Thoracic aorta (tissue), 2 donors: ENCODE measurements around the gene GPR4. TPM values are rescaled to one million over a fixed set of nuclear protein-coding genes. Genes with fewer than 3 reads are reported as not detected.

ENCODE experiments used
- ATAC-seq: fragments of 150-250 bp; one replicate; pipeline ENCODE4 v1.8.0; 2017; ENCODE audit warnings: low read depth; ENCODE audit not compliant: insufficient number of reproducible peaks, low FRiP score
- DNase-seq: peaks from one replicate; pipeline ENCODE4 v3.0.0-alpha.2; 2020; ENCODE audit warnings: low spot score
- H3K27ac ChIP-seq, 2 donors: fragments of 200-600 bp; sonication (generic); 1 replicate in 1 of 2; 2 replicates in 1 of 2; pipeline ENCODE4 v1.5.1; 2016; ENCODE audit warnings: mild to moderate bottlenecking in 2 of 2, moderate library complexity in 2 of 2
- H3K27me3 ChIP-seq: fragments of 200-600 bp; sonication (generic); replicated peaks from 2 replicates; pipeline ENCODE4 v1.6.0; 2016; ENCODE audit warnings: mild to moderate bottlenecking; ENCODE audit not compliant: insufficient read depth
- H3K36me3 ChIP-seq: fragments of 200-600 bp; sonication (generic); one replicate; pipeline ENCODE4 v1.5.1; 2016
- H3K4me1 ChIP-seq, 2 donors: fragments of 200-600 bp; sonication (generic); 1 replicate in 1 of 2; 2 replicates in 1 of 2; pipeline versions ENCODE4 v1.5.1 to v1.6.0; 2016; ENCODE audit warnings: low read depth in 2 of 2, mild to moderate bottlenecking in 1 of 2; ENCODE audit not compliant: control insufficient read depth in 1 of 2
- H3K4me3 ChIP-seq: fragments of 200-600 bp; sonication (generic); 2 replicates; pipeline ENCODE4 v1.5.1; 2016; ENCODE audit warnings: mild to moderate bottlenecking
- H3K9me3 ChIP-seq: fragments of 200-600 bp; sonication (generic); 2 replicates; pipeline ENCODE4 v1.5.1; 2016
- total RNA-seq, 2 donors: library from RNA; depleted of rRNA; stranded (reverse); fragments of >200 nt; gene quantifications; one replicate each; pipeline versions ENCODE4 v1.1.0 to v1.2.3, GENCODE V29; 2016
- TF ChIP-seq, protein P1 (sequence below): fragments of 200-600 bp; sonication (generic); IDR thresholded peaks from one replicate; pipeline ENCODE4 v1.5.1; 2019; ENCODE audit warnings: antibody characterized with exemption

GPR4 gene
- total RNA-seq, 2 donors from 2014 or later, result 5.1 to 6.6 TPM

DNA sequence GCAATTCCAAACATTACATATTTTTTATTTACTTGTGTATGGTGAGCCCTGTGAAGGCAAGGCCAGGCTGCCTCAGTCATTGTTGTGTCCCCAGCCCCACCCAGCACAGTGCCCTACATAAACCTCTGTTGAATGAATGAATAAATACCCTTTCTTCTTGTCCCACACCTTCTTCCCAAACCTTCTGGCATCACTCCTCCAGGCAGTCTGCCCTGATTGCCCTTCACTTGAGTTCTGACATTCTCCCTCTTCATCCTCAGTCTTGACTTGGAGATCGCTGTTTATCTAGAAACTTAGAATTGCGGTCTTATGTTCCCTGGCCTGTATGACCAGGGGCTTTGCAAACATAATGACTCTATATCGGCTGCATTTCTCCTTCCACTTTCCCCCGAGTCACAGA, 12.2 kb downstream of the GPR4 start:
- Histone ChIP-seq H3K9me3 (no peaks in the 10 kb centered on the region), H3K27ac (no peak overlapping the region), H3K27me3 (no peaks in the 10 kb centered on the region), H3K36me3 (no peaks in the 10 kb centered on the region), H3K4me3 (no peak overlapping the region), H3K4me1 (peaks cover 0 to 6% of the 10 kb centered on the region in 2 donors)
- DNase-seq (no peak), ATAC-seq (no peak)
- TF ChIP-seq, protein P1, sequence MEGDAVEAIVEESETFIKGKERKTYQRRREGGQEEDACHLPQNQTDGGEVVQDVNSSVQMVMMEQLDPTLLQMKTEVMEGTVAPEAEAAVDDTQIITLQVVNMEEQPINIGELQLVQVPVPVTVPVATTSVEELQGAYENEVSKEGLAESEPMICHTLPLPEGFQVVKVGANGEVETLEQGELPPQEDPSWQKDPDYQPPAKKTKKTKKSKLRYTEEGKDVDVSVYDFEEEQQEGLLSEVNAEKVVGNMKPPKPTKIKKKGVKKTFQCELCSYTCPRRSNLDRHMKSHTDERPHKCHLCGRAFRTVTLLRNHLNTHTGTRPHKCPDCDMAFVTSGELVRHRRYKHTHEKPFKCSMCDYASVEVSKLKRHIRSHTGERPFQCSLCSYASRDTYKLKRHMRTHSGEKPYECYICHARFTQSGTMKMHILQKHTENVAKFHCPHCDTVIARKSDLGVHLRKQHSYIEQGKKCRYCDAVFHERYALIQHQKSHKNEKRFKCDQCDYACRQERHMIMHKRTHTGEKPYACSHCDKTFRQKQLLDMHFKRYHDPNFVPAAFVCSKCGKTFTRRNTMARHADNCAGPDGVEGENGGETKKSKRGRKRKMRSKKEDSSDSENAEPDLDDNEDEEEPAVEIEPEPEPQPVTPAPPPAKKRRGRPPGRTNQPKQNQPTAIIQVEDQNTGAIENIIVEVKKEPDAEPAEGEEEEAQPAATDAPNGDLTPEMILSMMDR, result no peak

GRCh38 chr19:45587873-45588272, 14.1 kb downstream of the GPR4 start:
- H3K4me1 ChIP-seq, result peaks cover 5 to 12% of the 10 kb centered on the region in 2 donors
- TF ChIP-seq, protein P1, result no peak
- no peaks in the 10 kb centered on the region for H3K27me3 ChIP-seq
- ATAC-seq, result no peak
- no peak for DNase-seq
- no peaks in the 10 kb centered on the region for H3K36me3 ChIP-seq
- no peak overlapping the region for H3K27ac ChIP-seq
- no peaks in the 10 kb centered on the region for H3K9me3 ChIP-seq
- H3K4me3 ChIP-seq, result no peak overlapping the region

DNA sequence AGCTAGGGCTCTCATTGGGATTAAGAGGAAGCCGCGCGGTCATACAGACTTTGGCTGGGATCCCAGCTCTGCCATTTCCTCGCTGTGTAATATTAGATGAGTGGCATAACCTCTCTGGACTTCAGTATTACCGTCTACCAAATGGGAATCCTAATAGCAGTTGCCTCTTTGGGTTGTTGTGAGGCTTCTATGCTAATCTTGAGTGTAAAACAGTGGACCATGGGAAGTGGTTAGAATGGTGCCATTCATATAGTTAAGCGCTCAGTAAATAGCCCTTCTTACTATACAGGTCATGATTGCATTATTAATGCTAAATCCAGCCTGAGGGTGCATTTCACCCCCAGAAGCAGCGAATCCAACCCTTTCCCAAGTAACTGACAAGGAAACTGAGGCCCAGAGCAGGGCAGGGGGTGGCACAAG, 16.8 kb downstream of the GPR4 start:
- peaks cover 5 to 12% of the 10 kb centered on the region in 2 donors for H3K4me1 ChIP-seq
- H3K36me3 ChIP-seq, result no peaks in the 10 kb centered on the region
- H3K27me3 ChIP-seq, result no peaks in the 10 kb centered on the region
- peak overlapping the region; percentile 96 to 97 for H3K27ac ChIP-seq
- TF ChIP-seq, protein P1, result no peak
- no peak for DNase-seq
- ATAC-seq, result no peak
- H3K4me3 ChIP-seq, result peak overlapping the region; percentile 96
- no peaks in the 10 kb centered on the region for H3K9me3 ChIP-seq

- peak within 1 kb of the TSS; percentile 96 for H3K4me3 ChIP-seq
- TF ChIP-seq, protein P1, result no peak
- DNase-seq, result peak; percentile 99
- H3K27me3 ChIP-seq, result no peaks in the 10 kb centered on the region
- H3K9me3 ChIP-seq, result no peaks in the 10 kb centered on the region
- peak within 1 kb of the TSS; percentile 96 to 97 for H3K27ac ChIP-seq
- no peaks in the 10 kb centered on the region for H3K36me3 ChIP-seq
- H3K4me1 ChIP-seq, result peaks cover 5 to 12% of the 10 kb centered on the region in 2 donors
- ATAC-seq, result peak; percentile 98
These were observed 17.5 kb downstream of the GPR4 start, which contains the start of gene OPA3 for GRCh38 chr19:45584332-45585157. Gene OPA3 (minus strand): TSS chr19:45584802. CDS start chr19:45584764, 38 bp downstream.

- Histone ChIP-seq H3K4me3 (no peak overlapping the region), H3K27ac (no peak overlapping the region), H3K27me3 (no peaks in the 10 kb centered on the region), H3K9me3 (no peaks in the 10 kb centered on the region), H3K4me1 (peaks cover 5 to 12% of the 10 kb centered on the region in 2 donors), H3K36me3 (no peaks in the 10 kb centered on the region)
- no peak for DNase-seq
- ATAC-seq, result no peak
- TF ChIP-seq, protein P1, result no peak
These were observed 20.4 kb downstream of the GPR4 start for GRCh38 chr19:45581576-45581975.
